K562 (cell line): ENCODE measurements around the gene TRRAP. TPM values are rescaled to one million over a fixed set of nuclear protein-coding genes. Genes with fewer than 3 reads are reported as not detected.

Source experiments
- ATAC-seq: fragments of 200-7000 bp; cut with Tn5 transposase; 3 replicates; pipeline ENCODE4 v1.9.1; 2020; ENCODE audit warnings: moderate library complexity
- BruUV-seq: library from RNA; stranded (reverse); fragments of 400-500 nt; replicated peaks from 2 replicates; lab custom pipeline; 2021; lab: Mats Ljungman, UMichigan
- CTCF ChIA-PET: fragments of 300-600 bp; formaldehyde crosslinking; extraction: SDS; loops from one replicate; lab custom pipeline; 2021; ENCODE audit warnings: low intra/inter-chr PET ratio; lab: Yijun Ruan, JAX
- POLR2A ChIA-PET: fragments of 300-600, 350-650 bp; sonication (Branson Sonifier 250); formaldehyde crosslinking; extraction: SDS; loops from one replicate; lab custom pipeline; 2021; ENCODE audit warnings: antibody characterized with exemption, inconsistent platforms; lab: Yijun Ruan, JAX
- DNase-seq, 4 experiments: peaks; one replicate each; pipeline versions ENCODE4 v3.0.0 to v3.0.0-alpha.2; 2011 to 2018; ENCODE audit warnings: low spot score in 3 of 4, mixed read lengths in 3 of 4; ENCODE audit errors: extremely low read depth in 1 of 4
- FAIRE-seq: peaks from 2 replicates; lab custom pipeline; 2011; peaks lifted over from hg19 to GRCh38; lab: Jason Lieb, UNC
- H2AFZ ChIP-seq: 2 replicates; pipeline ENCODE4 v1.6.0; 2011; ENCODE audit warnings: low read depth, low read length, control low read depth, inconsistent platforms
- H3K27ac ChIP-seq: fragments of 200-600 bp; 3 replicates; pipeline ENCODE4 v1.8.0; 2011; ENCODE audit warnings: low read depth, mild to moderate bottlenecking, control low read depth, inconsistent platforms, low read length, moderate library complexity, mixed read lengths; ENCODE audit errors: extremely low read depth
- H3K27me3 ChIP-seq, 2 experiments: fragments of 300-600 bp in 1 of 2; 2 replicates in 1 of 2; 3 replicates in 1 of 2; pipeline versions ENCODE4 v1.6.0 to v1.8.0; 2011; ENCODE audit warnings: inconsistent platforms in 2 of 2, low read length in 2 of 2, mild to moderate bottlenecking in 1 of 2, mixed read lengths in 1 of 2, moderate library complexity in 1 of 2; ENCODE audit not compliant: control insufficient read depth in 2 of 2, insufficient read depth in 2 of 2
- H3K36me3 ChIP-seq: fragments of 300-600 bp; 3 replicates; pipeline ENCODE4 v1.8.0; 2011; ENCODE audit warnings: mild to moderate bottlenecking, low read length, inconsistent platforms; ENCODE audit not compliant: control insufficient read depth, insufficient read depth
- H3K4me1 ChIP-seq, 2 experiments: fragments of 200-600 bp in 1 of 2; replicated peaks in 1 of 2; 2 replicates in 1 of 2; 3 replicates in 1 of 2; pipeline versions ENCODE4 v1.5.1 to v1.8.0; 2011; ENCODE audit warnings: inconsistent platforms in 2 of 2, low read length in 2 of 2, mild to moderate bottlenecking in 1 of 2, mixed read lengths in 1 of 2, moderate library complexity in 1 of 2; ENCODE audit not compliant: control insufficient read depth in 2 of 2, insufficient read depth in 2 of 2
- H3K4me2 ChIP-seq: 2 replicates; pipeline ENCODE4 v1.6.1; 2011; ENCODE audit warnings: low read length, control low read depth, inconsistent platforms, mixed read lengths; ENCODE audit not compliant: insufficient read depth
- H3K4me3 ChIP-seq: fragments of 200-600 bp; sonication (generic), shearing (Covaris generic); 2 replicates; pipeline ENCODE4 v1.5.1; 2016; ENCODE audit warnings: control low read depth, inconsistent platforms
- H3K79me2 ChIP-seq: fragments of 200-600 bp; 3 replicates; pipeline ENCODE4 v1.8.0; 2011; ENCODE audit warnings: low read length, inconsistent platforms; ENCODE audit not compliant: control insufficient read depth, insufficient read depth
- H3K9ac ChIP-seq, 2 experiments: 2 replicates each; pipeline versions ENCODE4 v1.6.0 to v1.6.1; 2011; ENCODE audit warnings: low read depth in 2 of 2, low read length in 2 of 2, control low read depth in 1 of 2, inconsistent platforms in 1 of 2, mild to moderate bottlenecking in 1 of 2, mixed read lengths in 1 of 2; ENCODE audit not compliant: insufficient read depth in 1 of 2
- H3K9me1 ChIP-seq: one replicate; pipeline ENCODE4 v1.6.0; 2011; ENCODE audit warnings: inconsistent platforms, mild to moderate bottlenecking, low read length, moderate library complexity; ENCODE audit not compliant: control insufficient read depth, insufficient read depth
- H3K9me3 ChIP-seq: replicated peaks from 2 replicates; pipeline ENCODE4 v1.5.1; 2011; ENCODE audit warnings: low read depth, low read length, inconsistent platforms; ENCODE audit not compliant: control insufficient read depth, insufficient read depth
- H4K20me1 ChIP-seq: replicated peaks from 2 replicates; pipeline ENCODE4 v1.6.1; 2011; ENCODE audit warnings: low read length, inconsistent platforms, mixed read lengths; ENCODE audit not compliant: control insufficient read depth, insufficient read depth
- BRD4 ChIP-seq: fragments of 200-600 bp; sonication (generic); IDR thresholded peaks from 2 replicates; pipeline ENCODE4 v1.6.1; 2017; ENCODE audit warnings: inconsistent platforms
- CBX1 ChIP-seq: sonication (generic); IDR thresholded peaks from 2 replicates; pipeline ENCODE4 v1.6.1; 2016; ENCODE audit warnings: antibody characterized with exemption, low read depth, mild to moderate bottlenecking
- CEBPB ChIP-seq: fragments of 450-650 bp; IDR thresholded peaks from 2 replicates; pipeline ENCODE4 v1.6.1; 2016; ENCODE audit warnings: missing genetic modification characterization, missing compliant biosample characterization
- CHD4 ChIP-seq: fragments of 200-600 bp; sonication (generic); IDR thresholded peaks from 3 replicates; pipeline ENCODE4 v1.6.1; 2012; ENCODE audit warnings: low read depth, mild to moderate bottlenecking, mixed read lengths, low read length, inconsistent platforms; ENCODE audit not compliant: insufficient read depth, insufficient replicate concordance, poor library complexity, severe bottlenecking
- E2F4 ChIP-seq: sonication (generic); formaldehyde crosslinking; IDR thresholded peaks from 2 replicates; pipeline ENCODE4 v1.8.0; 2022; ENCODE audit warnings: mild to moderate bottlenecking, low read depth, missing genetic modification reagents
- GATA2 ChIP-seq: sonication (generic); formaldehyde crosslinking; IDR thresholded peaks from 2 replicates; pipeline ENCODE4 v1.4.0; 2020; ENCODE audit warnings: mild to moderate bottlenecking, missing genetic modification reagents
- HDGF ChIP-seq: fragments of 450-650 bp; IDR thresholded peaks from 2 replicates; pipeline ENCODE4 v1.6.1; 2016
- MCM5 ChIP-seq: fragments of 450-650 bp; IDR thresholded peaks from 2 replicates; pipeline ENCODE4 v1.6.1; 2016; ENCODE audit warnings: low read depth
- MYNN ChIP-seq, 2 experiments: sonication (generic); formaldehyde crosslinking in 1 of 2; IDR thresholded peaks; 2 replicates each; pipeline versions ENCODE4 v1.5.0 to v1.6.1; 2016 to 2020; ENCODE audit warnings: antibody characterized with exemption in 1 of 2, missing genetic modification reagents in 1 of 2
- NFIX ChIP-seq: fragments of 250-450 bp; sonication (Bioruptor Pico); IDR thresholded peaks from 2 replicates; pipeline ENCODE4 v1.4.0; 2020; ENCODE audit warnings: low read depth, mild to moderate bottlenecking, moderate library complexity
- NR2C1 ChIP-seq, 2 experiments: fragments of 450-650 bp; IDR thresholded peaks; 2 replicates each; pipeline ENCODE4 v1.6.1; 2017; ENCODE audit warnings: mild to moderate bottlenecking in 2 of 2, antibody characterized with exemption in 1 of 2, inconsistent platforms in 1 of 2, missing compliant biosample characterization in 1 of 2, missing genetic modification characterization in 1 of 2
- POU5F1 ChIP-seq: fragments of 150-350 bp; IDR thresholded peaks from 2 replicates; pipeline ENCODE4 v1.6.1; 2014; ENCODE audit warnings: borderline replicate concordance, low read length, low read depth, mild to moderate bottlenecking; ENCODE audit not compliant: partially characterized antibody
- RNF2 ChIP-seq: sonication (generic); IDR thresholded peaks from 2 replicates; pipeline ENCODE4 v1.6.1; 2016
- SAP30 ChIP-seq: fragments of 200-600 bp; sonication (generic); IDR thresholded peaks from 2 replicates; pipeline ENCODE4 v1.6.1; 2012; ENCODE audit warnings: borderline replicate concordance, low read depth, mild to moderate bottlenecking, moderate library complexity, low read length, control low read depth, inconsistent platforms; ENCODE audit not compliant: insufficient read depth, poor library complexity, severe bottlenecking
- SMARCE1 ChIP-seq: fragments of 450-650 bp; IDR thresholded peaks from 2 replicates; pipeline ENCODE4 v1.7.1; 2016; ENCODE audit warnings: mild to moderate bottlenecking
- SREBF2 ChIP-seq: sonication (generic); formaldehyde crosslinking; IDR thresholded peaks from 2 replicates; pipeline ENCODE4 v1.4.0; 2020; ENCODE audit warnings: mild to moderate bottlenecking, missing genetic modification reagents
- U2AF1 ChIP-seq: fragments of 200-400 bp; formaldehyde crosslinking; optimal IDR thresholded peaks from 2 replicates; pipeline ENCODE3; 2017; ENCODE audit warnings: mild to moderate bottlenecking, low read depth, low read length, moderate library complexity
- ZBED1 ChIP-seq: IDR thresholded peaks from 2 replicates; pipeline ENCODE4 v1.6.1; 2014
- ZBTB1 ChIP-seq: sonication (generic); formaldehyde crosslinking; IDR thresholded peaks from 2 replicates; pipeline ENCODE4 v1.8.1; 2023; ENCODE audit warnings: missing genetic modification reagents, low read depth, mild to moderate bottlenecking, borderline replicate concordance
- ZFP30 ChIP-seq: fragments of 250-450 bp; sonication (Bioruptor Pico); IDR thresholded peaks from 2 replicates; pipeline ENCODE4 v1.8.0; 2022; ENCODE audit warnings: moderate library complexity, mild to moderate bottlenecking, inconsistent platforms, borderline replicate concordance
- ZNF507 ChIP-seq: conservative IDR thresholded peaks from 2 replicates; pipeline ENCODE4 v1.6.1; 2017; ENCODE audit warnings: missing genetic modification characterization, missing compliant biosample characterization
- WGBS: fragments of 100-300 bp; shearing (Covaris generic); methylation state at CpG from one replicate; pipeline ENCODE4 v1.1.6; 2016; ENCODE audit warnings: low coverage, mixed read lengths; ENCODE audit not compliant: insufficient coverage; ENCODE audit errors: missing lambda C conversion rate; 5-methylcytosine and 5-hydroxymethylcytosine counted together
- in situ Hi-C: fragments of 300-500 bp; cut with MboI; formaldehyde crosslinking; loops from 4 replicates; pipeline ENCODE4 v1.15.0; 2018; ENCODE audit warnings: inconsistent platforms, mixed read lengths
- intact Hi-C: fragments of 100-400 bp; cut with micrococcal nuclease; formaldehyde crosslinking; loops from 2 replicates; pipeline ENCODE4 v1.14.2; 2022
- polyA plus RNA-seq, 8 experiments: library from polyadenylated mRNA; depleted of rRNA in 4 of 8; stranded (reverse) in 5 of 8; unstranded in 3 of 8; fragments of >200 nt; fragmentation: Nextera tagmentation in 2 of 8; fragmentation: Illumina TruSeq in 1 of 8; extraction: Ambion mirVana in 2 of 8; extraction: Trizol in 1 of 8; gene quantifications; 2 replicates each; pipeline versions ENCODE4 v1.2.1 to v1.2.3, GENCODE V29; 2011 to 2014; ENCODE audit warnings: inconsistent platforms in 1 of 8, missing spikeins in 1 of 8
- total RNA-seq, 7 experiments: library from RNA; depleted of rRNA in 6 of 7; stranded (reverse); fragments of >200 nt in 6 of 7; fragmentation: Illumina TruSeq in 2 of 7; extraction: Trizol in 2 of 7; gene quantifications; 2 replicates each; pipeline versions ENCODE4 v1.2.1 to v1.2.3, GENCODE V29; 2011 to 2021; ENCODE audit warnings: low replicate concordance in 1 of 7

Gene TRRAP
- total and polyA plus RNA-seq, 9 of the 15 experiments (the other 6 are each of a cell fraction or from before 2014, with no cell fraction given): 1.3 to 47.2 (median 9.7) TPM

- Histone ChIP-seq H3K9me1 (peaks cover 4% of the 10 kb centered on the region), H2AFZ (peak overlapping the region; percentile 93; the same call in 1 of the 2 replicates), H3K9me3 (no peaks in the 10 kb centered on the region), H3K27me3 (no peaks in the 10 kb centered on the region), H4K20me1 (peaks cover 10% of the 10 kb centered on the region; the same call in 1 of the 2 replicates), H3K9ac (peak overlapping the region; percentile 97 to 100), H3K4me2 (peak overlapping the region; percentile 88), H3K36me3 (peaks cover 43% of the 10 kb centered on the region), H3K79me2 (peaks cover 35% of the 10 kb centered on the region), H3K4me3 (peak overlapping the region; percentile 85), H3K27ac (peak overlapping the region; percentile 94), H3K4me1 (peaks cover 3 to 32% of the 10 kb centered on the region in 2 experiments; a peak in 4 of 5 replicates)
- ATAC-seq (peak; percentile 82), FAIRE-seq (peak; percentile 77), DNase-seq (peak; percentile 41 to 68 (median 44))
- ChIA-PET CTCF (no interaction called here), POLR2A (interaction anchor here (0.6 to 1.0 kb wide), 4 partner anchors 12 to 814 kb away, joined by 3 read pairs; no protein-coding TSS in a partner anchor)
- WGBS: 3% methylated on average over 21 of the region's 29 CpGs
- intact Hi-C loops (no loop called here), in situ Hi-C loops (no loop called here)
- no TSS peak for BruUV-seq
- 0 out of 2 replicates have a peak, but pooled peaks have one; percentile 23 for TF ChIP-seq SREBF2 (CRISPR knock-in tag)
- TF ChIP-seq ZBTB1 (CRISPR knock-in tag): no peak
- TF ChIP-seq CHD4: no peak
- no peak for TF ChIP-seq HDGF
- no peak for TF ChIP-seq POU5F1
- TF ChIP-seq NFIX (CRISPR knock-in tag): no peak
- no peak for TF ChIP-seq ZFP30 (CRISPR knock-in tag)
- TF ChIP-seq MCM5: no peak
- TF ChIP-seq ZNF507 (tag): no peak
- no peak for TF ChIP-seq CBX1
- TF ChIP-seq MYNN (IDR thresholded peaks at IDR 0.05): no peak
- no peak for TF ChIP-seq MYNN (CRISPR knock-in tag; IDR thresholded peaks at IDR 0.05)
- TF ChIP-seq GATA2 (CRISPR knock-in tag): peak; percentile 36; the same call in 1 of the 2 replicates
- TF ChIP-seq CEBPB: peak; percentile 68; the same call in 1 of the 2 replicates
- TF ChIP-seq NR2C1 (IDR thresholded peaks at IDR 0.05): no peak
- no peak for TF ChIP-seq NR2C1 (tag; IDR thresholded peaks at IDR 0.05)
- TF ChIP-seq E2F4 (CRISPR knock-in tag): no peak
- no peak for TF ChIP-seq U2AF1
- TF ChIP-seq ZBED1: no peak
- no peak for TF ChIP-seq SAP30
- TF ChIP-seq SMARCE1: no peak
- 0 out of 2 replicates have a peak, but pooled peaks have one; percentile 8 for TF ChIP-seq RNF2
- TF ChIP-seq BRD4: no peak
Measured at GRCh38 chr7:98879198-98879978, 1.1 kb downstream of the TRRAP start.
